ENCODE results near the gene SFMBT2. TPM values are rescaled to one million over a fixed set of nuclear protein-coding genes. Genes with fewer than 3 reads are reported as not detected.

The SFMBT2 gene
- total and polyA plus RNA-seq, 12 donors: 3.7 to 17.9 (median 12.7) TPM

- no peak overlapping the region for H3K27ac ChIP-seq
- H3K9me3 ChIP-seq (replicated peaks in 1 of 3): no peaks in the 10 kb centered on the region
- intact Hi-C loops (cut with DNase I): no loop called here
- TF ChIP-seq POLR2A (IDR thresholded peaks at IDR 0.05): no peak
- no peak for TF ChIP-seq CTCF (IDR thresholded peaks at IDR 0.05)
- H3K4me1 ChIP-seq (replicated peaks in 1 of 2): no peaks in the 10 kb centered on the region
- 94 to 96% (median 94%) methylated on average over 2 of the region's 2 CpGs for WGBS, 4 donors
- no peaks in the 10 kb centered on the region for H3K27me3 ChIP-seq
- peaks cover 0 to 4% of the 10 kb centered on the region in 2 donors for H3K36me3 ChIP-seq (replicated peaks in 1 of 2)
- DNase-seq: no peak
- no peak overlapping the region for H3K4me3 ChIP-seq
Observed at GRCh38 chr10:7181420-7181819, 229.4 kb downstream of the SFMBT2 start.

DNA sequence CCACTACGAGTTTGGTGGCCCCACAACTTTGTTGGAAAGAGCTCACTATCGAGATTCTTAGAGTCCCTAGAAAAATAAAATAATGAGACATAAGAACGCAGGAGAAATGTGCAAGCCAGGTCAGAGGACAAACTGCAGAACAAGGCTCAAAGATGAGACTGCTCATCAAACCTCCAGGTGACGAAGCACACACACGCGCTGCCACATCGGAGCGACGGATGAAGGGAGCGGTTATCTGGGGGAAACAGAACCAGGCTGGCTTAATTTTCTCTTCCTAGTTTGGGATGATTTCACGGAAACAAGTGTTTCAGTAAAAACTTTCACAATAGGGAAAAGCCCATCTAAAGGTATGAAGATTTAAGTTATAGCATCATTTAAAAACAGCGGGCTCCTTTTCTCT, 231.3 kb downstream of the SFMBT2 start:
- no peak for DNase-seq
- TF ChIP-seq POLR2A (IDR thresholded peaks at IDR 0.05): no peak
- no peak for TF ChIP-seq CTCF (IDR thresholded peaks at IDR 0.05)
- Histone ChIP-seq H3K36me3 (replicated peaks in 1 of 2) (peaks cover 0 to 10% of the 10 kb centered on the region in 2 donors), H3K9me3 (replicated peaks in 1 of 3) (no peaks in the 10 kb centered on the region), H3K4me3 (no peak overlapping the region), H3K27me3 (no peaks in the 10 kb centered on the region), H3K27ac (no peak overlapping the region), H3K4me1 (replicated peaks in 1 of 2) (no peaks in the 10 kb centered on the region)
- 87 to 90% (median 89%) methylated on average over 12 of the region's 12 CpGs for WGBS, 4 donors
- intact Hi-C loops (cut with DNase I): no loop called here

DNA sequence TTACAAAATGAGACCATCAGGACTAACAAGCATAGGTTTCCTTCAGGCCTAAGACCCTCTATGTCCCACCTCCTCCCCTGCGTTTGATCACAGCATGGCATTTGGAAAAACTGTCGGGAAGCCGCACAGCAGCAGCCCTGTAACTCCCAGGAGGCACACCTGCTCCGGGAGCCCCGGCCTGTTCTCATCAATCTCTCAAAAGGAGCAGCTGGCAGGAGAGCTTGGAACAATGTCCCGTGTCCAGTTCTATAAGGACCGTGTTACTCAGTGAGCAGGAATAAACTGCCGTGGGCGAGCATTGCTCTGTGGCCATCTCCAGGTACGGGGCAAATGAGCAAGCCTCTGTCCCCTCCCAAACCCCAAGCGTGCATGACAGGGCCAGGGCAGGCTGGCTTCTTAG, 236.9 kb downstream of the SFMBT2 start:
- H3K27ac ChIP-seq: no peak overlapping the region
- intact Hi-C loops (cut with DNase I): no loop called here
- H3K36me3 ChIP-seq (replicated peaks in 1 of 2): peaks cover 0 to 39% of the 10 kb centered on the region in 2 donors
- DNase-seq: no peak
- no peaks in the 10 kb centered on the region for H3K9me3 ChIP-seq (replicated peaks in 1 of 3)
- 95 to 98% (median 95%) methylated on average over 8 to 11 of the region's 11 CpGs for WGBS, 4 donors
- no peak overlapping the region for H3K4me3 ChIP-seq
- TF ChIP-seq CTCF (IDR thresholded peaks at IDR 0.05): no peak
- no peak for TF ChIP-seq POLR2A (IDR thresholded peaks at IDR 0.05)
- no peaks in the 10 kb centered on the region for H3K27me3 ChIP-seq
- no peaks in the 10 kb centered on the region for H3K4me1 ChIP-seq (replicated peaks in 1 of 2)

- 96 to 98% (median 98%) methylated on average over 21 to 35 of the region's 35 CpGs for WGBS, 4 donors
- H3K9me3 ChIP-seq (replicated peaks in 1 of 3): no peaks in the 10 kb centered on the region
- H3K4me3 ChIP-seq: no peak overlapping the region
- H3K4me1 ChIP-seq (replicated peaks in 1 of 2): no peaks in the 10 kb centered on the region
- H3K27ac ChIP-seq: no peak overlapping the region
- DNase-seq: no peak
- intact Hi-C loops (cut with DNase I): no loop called here
- no peaks in the 10 kb centered on the region for H3K27me3 ChIP-seq
- peaks cover 0 to 39% of the 10 kb centered on the region in 2 donors for H3K36me3 ChIP-seq (replicated peaks in 1 of 2)
- TF ChIP-seq CTCF (IDR thresholded peaks at IDR 0.05): no peak
Observed at GRCh38 chr10:7171825-7172224, 239.0 kb downstream of the SFMBT2 start.
